22Rv1 (cell line): ENCODE data around the gene VSTM4.

Source experiments
- ZFX ChIP-seq: fragments of 450-650 bp; IDR thresholded peaks from 2 replicates; pipeline ENCODE4 v1.6.1; 2017; ENCODE audit warnings: antibody characterized with exemption, borderline replicate concordance
- TF ChIP-seq, protein P1 (sequence below): fragments of 450-650 bp; IDR thresholded peaks from 2 replicates; pipeline ENCODE4 v1.5.1; 2017; ENCODE audit warnings: mild to moderate bottlenecking

DNA sequence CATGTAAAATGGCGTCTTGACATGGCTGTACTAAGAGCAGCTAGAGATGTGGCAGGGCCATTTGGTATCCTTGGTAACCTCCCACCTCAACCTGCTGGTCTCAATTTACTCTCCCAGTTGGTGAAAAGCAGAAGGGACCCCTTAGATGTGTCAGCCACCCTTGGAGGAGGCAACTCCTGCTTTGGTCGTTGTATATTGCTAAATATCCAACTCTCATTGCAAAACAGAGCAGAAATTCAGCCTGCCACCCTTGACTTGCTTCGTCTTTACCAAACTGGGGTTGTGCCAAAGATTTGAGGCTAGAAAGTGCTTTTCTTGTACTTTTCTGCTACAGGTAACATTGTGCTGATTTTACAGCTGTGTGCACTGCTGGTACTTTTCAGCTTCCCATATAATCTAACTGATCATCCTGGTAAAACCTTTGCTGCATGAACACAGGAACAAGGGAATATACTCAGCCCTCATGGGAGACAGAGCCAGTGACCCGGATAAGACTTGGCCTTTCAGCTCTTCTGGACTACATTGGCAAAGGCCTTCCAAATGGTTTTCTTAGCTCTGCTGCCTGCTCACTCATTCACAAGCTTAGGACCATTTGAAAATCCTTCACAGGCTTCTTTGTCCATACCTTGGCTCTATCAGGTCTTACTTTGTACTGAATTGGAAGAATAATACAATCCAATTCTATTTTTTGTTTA is 2.2 kb upstream of the VSTM4 start:
- TF ChIP-seq, protein P1, sequence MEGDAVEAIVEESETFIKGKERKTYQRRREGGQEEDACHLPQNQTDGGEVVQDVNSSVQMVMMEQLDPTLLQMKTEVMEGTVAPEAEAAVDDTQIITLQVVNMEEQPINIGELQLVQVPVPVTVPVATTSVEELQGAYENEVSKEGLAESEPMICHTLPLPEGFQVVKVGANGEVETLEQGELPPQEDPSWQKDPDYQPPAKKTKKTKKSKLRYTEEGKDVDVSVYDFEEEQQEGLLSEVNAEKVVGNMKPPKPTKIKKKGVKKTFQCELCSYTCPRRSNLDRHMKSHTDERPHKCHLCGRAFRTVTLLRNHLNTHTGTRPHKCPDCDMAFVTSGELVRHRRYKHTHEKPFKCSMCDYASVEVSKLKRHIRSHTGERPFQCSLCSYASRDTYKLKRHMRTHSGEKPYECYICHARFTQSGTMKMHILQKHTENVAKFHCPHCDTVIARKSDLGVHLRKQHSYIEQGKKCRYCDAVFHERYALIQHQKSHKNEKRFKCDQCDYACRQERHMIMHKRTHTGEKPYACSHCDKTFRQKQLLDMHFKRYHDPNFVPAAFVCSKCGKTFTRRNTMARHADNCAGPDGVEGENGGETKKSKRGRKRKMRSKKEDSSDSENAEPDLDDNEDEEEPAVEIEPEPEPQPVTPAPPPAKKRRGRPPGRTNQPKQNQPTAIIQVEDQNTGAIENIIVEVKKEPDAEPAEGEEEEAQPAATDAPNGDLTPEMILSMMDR = no peak
- no peak for TF ChIP-seq ZFX
